Muscle of leg (tissue), 11 donors: ENCODE results near the gene NIPA2. TPM values are rescaled to one million over a fixed set of nuclear protein-coding genes. Genes with fewer than 3 reads are reported as not detected.

Experiments used
- DNase-seq: peaks from one replicate; pipeline ENCODE4 v3.0.0; 2013
- H3K27ac ChIP-seq: one replicate; pipeline ENCODE4 v1.5.1; 2013; ENCODE audit warnings: mild to moderate bottlenecking, low read length, control low read depth
- H3K27me3 ChIP-seq: one replicate; pipeline ENCODE4 v1.6.1; 2013; ENCODE audit warnings: low read length; ENCODE audit not compliant: control insufficient read depth, insufficient read depth
- H3K36me3 ChIP-seq: one replicate; pipeline ENCODE4 v1.6.1; 2013; ENCODE audit warnings: low read length; ENCODE audit not compliant: control insufficient read depth, insufficient read depth
- H3K4me1 ChIP-seq: one replicate; pipeline ENCODE4 v1.6.1; 2013; ENCODE audit warnings: low read length; ENCODE audit not compliant: control insufficient read depth, insufficient read depth
- H3K4me3 ChIP-seq: one replicate; pipeline ENCODE4 v1.5.1; 2013; ENCODE audit warnings: low read length, control low read depth
- H3K9me3 ChIP-seq: replicated peaks from 2 replicates; pipeline ENCODE4 v1.6.1; 2013; ENCODE audit warnings: low read depth, low read length; ENCODE audit not compliant: control insufficient read depth
- WGBS: methylation state at CpG from one replicate; pipeline ENCODE4 v1.1.5; 2013; ENCODE audit warnings: missing lambda C conversion rate; ENCODE audit not compliant: insufficient coverage; 5-methylcytosine and 5-hydroxymethylcytosine counted together
- polyA plus RNA-seq, 8 donors: library from polyadenylated mRNA; unstranded; fragments of 120-200 nt; gene quantifications; one replicate each; pipeline versions ENCODE4 v1.2.1 to v1.2.3, GENCODE V29; 2013; ENCODE audit warnings: inconsistent platforms in 1 of 8, low replicate concordance in 1 of 8; ENCODE audit not compliant: insufficient read length in 8 of 8, insufficient read depth in 1 of 8
- total RNA-seq: library from RNA; stranded (reverse); fragments of 120-200 nt; gene quantifications from one replicate; pipeline ENCODE4 v1.2.4, GENCODE V29; 2013

Gene NIPA2
- total and polyA plus RNA-seq, 9 donors: 37.7 to 46.8 (median 41.0) TPM

DNA sequence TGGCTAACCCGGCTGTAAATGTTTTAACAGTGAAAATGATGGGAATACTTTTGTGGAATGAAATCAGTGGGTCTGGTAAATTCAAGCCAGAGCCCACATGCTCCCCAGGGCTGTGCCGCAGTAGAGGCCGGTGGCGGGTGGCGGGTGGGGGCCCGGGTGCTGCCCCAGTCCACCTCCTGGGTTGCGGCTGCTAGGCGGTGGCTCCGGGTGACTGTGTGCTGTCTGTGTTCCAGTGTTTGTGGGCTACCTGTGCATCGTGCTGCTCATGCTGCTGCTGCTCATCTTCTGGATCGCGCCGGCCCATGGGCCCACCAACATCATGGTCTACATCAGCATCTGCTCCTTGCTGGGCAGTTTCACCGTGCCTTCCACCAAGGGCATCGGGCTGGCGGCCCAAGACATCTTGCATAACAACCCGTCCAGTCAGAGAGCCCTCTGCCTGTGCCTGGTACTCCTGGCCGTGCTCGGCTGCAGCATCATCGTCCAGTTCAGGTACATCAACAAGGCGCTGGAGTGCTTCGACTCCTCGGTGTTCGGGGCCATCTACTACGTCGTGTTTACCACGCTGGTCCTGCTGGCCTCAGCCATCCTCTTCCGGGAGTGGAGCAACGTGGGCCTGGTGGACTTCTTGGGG, 14.9 kb upstream of the NIPA2 start:
- no peak for DNase-seq
- no peak overlapping the region for H3K4me3 ChIP-seq
- H3K9me3 ChIP-seq: no peaks in the 10 kb centered on the region
- WGBS: 95% methylated on average over 26 of the region's 29 CpGs
- H3K36me3 ChIP-seq: peaks cover 28% of the 10 kb centered on the region
- H3K27ac ChIP-seq: no peak overlapping the region
- no peaks in the 10 kb centered on the region for H3K27me3 ChIP-seq
- H3K4me1 ChIP-seq: no peaks in the 10 kb centered on the region

DNA sequence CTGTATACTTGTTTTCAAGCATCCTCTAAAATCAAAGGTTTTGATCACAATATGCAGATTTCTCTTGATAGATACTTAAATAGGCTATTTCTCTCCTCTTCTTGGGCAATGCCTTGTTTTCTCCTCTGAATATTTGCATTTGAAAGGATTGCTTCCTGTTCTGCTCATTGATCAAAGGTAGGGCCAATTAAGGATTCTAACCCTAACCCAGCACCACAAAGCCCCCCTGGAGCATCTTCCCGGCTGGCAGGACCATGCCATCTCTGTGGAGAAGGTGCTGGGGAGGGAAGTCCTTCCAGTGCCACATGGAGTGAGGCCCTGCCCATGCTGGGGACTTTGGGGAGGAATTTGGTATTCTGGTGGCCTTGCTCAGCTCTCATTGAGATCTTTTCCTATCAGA, 11.3 kb upstream of the NIPA2 start:
- Histone ChIP-seq H3K27me3 (no peaks in the 10 kb centered on the region), H3K36me3 (peaks cover 11% of the 10 kb centered on the region)

DNA sequence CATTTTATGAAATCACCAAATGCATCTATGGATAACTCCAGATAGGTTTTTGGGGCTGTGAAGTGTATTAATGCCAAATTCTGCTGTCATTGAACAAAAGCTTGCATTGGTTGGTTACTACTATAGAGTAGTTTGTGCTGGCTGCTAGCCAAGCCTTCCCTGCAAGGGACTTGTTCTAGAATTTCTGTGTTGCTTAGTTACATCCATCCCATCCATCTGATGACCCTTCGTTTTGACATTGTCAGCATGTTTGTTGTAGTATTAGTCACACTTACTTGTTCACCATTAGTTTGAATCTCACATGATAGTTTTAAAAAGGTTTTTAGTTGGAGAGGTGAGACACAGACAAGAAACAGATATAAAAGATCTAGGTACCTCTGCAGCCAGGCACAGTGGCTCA, 7.0 kb upstream of the NIPA2 start:
- Histone ChIP-seq H3K4me3 (no peak overlapping the region), H3K27me3 (no peaks in the 10 kb centered on the region), H3K4me1 (no peaks in the 10 kb centered on the region), H3K9me3 (no peaks in the 10 kb centered on the region), H3K27ac (no peak overlapping the region), H3K36me3 (no peaks in the 10 kb centered on the region)
- WGBS: no CpG with 5 or more reads among the region's 1 CpG
- no peak for DNase-seq

More for the DNA sequence above, 11.3 kb upstream of the NIPA2 start:
- WGBS: no CpG with 5 or more reads among the region's 1 CpG
- no peak for DNase-seq
- Histone ChIP-seq H3K27ac (no peak overlapping the region), H3K4me1 (no peaks in the 10 kb centered on the region), H3K4me3 (no peak overlapping the region), H3K9me3 (no peaks in the 10 kb centered on the region)

DNA sequence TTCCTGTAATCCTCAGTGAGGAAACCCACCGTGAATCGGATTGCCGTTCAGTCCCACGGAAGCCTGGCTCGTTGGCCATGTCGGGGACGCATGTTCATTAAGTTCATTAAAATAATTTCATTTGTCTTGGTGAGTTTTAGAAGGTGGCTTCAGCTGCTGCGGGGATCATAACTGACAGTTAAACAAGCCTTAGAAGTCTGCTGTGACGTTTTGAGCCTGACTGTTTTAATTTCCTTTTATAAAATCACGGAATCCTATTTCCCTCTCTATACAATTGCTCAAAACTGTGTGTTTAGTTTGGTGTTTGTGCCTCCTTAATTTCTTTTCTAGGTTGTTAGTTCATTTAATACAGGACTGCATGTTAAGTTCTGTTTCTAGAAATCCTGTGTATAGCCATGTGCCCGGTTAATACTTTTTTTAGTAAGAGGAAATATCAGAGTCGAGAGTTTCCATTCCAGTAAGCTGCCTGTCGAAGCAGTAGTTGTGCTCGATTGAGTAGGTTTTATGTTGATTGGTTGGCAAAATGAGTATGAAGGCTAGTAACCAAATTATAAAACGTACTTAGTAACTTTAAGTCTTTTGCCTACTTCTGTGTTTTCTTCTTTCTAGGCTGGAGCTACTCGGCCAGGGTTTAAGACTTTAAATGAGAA, 705 bp downstream of the NIPA2 start:
- peak overlapping the region; percentile 97 for H3K27ac ChIP-seq
- H3K27me3 ChIP-seq: no peaks in the 10 kb centered on the region
- H3K4me1 ChIP-seq: peaks cover 9% of the 10 kb centered on the region
- peak overlapping the region; percentile 85 for H3K4me3 ChIP-seq
- peaks cover 2% of the 10 kb centered on the region for H3K36me3 ChIP-seq
- WGBS: 0% methylated on average over 7 of the region's 16 CpGs
- no peaks in the 10 kb centered on the region for H3K9me3 ChIP-seq
- DNase-seq: peak; percentile 69

DNA sequence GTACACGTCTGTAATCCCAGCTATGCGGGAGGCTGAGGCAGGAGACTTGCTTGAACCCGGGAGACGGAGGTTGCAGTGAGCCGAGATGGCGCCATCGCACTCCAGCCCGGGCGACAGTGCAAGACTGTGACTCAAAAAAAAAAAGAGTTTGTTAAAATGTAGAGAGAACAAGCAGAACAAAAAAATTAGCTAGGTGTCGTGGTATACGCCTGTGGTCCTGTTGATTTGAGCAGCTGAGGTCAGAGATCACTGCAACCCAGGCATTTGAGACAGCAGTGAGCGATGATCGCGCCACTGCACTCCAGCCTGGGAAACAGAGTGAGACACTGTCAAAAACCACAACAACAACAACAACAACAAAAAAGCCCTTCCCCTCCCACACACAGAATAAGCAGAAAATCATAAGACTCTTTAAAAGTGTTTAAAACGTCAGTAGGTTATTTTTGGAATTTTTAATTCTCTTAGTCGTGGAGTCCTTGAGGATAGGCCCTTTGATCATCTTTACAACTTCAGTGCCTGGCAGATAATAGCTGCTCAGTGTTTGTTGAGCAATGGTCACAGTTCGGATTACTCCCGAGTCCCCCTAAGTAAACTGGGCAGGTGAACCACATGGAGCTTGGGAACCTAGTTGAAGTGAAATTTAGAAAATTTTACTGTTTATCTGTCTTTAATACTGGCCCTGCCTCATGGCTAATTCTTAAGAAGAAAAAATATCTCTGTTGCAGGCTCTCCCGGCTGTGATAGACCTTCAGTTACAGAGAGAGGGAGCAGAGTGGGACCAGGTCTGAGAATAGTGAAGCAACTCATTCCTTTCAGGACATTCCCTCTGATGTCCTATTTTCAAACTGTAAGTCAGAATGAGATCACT, 6.2 kb downstream of the NIPA2 start:
- Histone ChIP-seq H3K4me3 (no peak overlapping the region), H3K27ac (no peak overlapping the region), H3K27me3 (no peaks in the 10 kb centered on the region), H3K36me3 (peaks cover 31% of the 10 kb centered on the region), H3K4me1 (peaks cover 8% of the 10 kb centered on the region), H3K9me3 (no peaks in the 10 kb centered on the region)
- WGBS: 80% methylated on average over 10 of the region's 19 CpGs
- no peak for DNase-seq

DNA sequence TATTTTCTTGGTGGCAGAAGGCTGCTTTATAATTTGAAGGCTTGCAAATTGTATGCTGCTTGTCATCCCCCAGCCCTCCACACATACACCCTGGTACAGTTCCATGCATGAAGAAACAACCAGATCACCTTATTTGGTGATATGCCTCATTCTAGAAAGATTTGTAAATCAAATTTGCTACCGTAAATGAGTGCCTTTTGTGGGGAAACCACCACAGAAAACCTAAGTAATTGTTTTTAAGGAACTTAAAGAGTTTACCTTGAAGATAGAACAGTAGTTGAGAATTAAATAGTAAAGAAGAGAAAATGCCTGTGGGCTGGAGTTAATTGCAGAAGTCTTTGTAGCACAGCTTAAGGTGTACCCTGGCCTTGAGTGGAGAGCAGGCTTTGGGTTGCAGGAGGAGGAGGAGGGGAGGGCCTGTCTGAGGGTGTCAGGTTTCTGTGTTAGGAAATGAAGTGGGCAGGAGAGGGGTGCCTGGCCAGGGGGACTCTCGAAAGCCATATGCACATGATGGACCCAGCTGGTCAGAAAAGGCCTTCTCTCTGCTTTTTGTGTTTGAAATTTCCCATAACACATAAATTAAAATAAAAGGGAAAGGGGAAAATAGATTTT, 6.9 kb downstream of the NIPA2 start:
- H3K27me3 ChIP-seq: no peaks in the 10 kb centered on the region
- DNase-seq: no peak
- H3K4me1 ChIP-seq: peaks cover 4% of the 10 kb centered on the region
- no peak overlapping the region for H3K4me3 ChIP-seq
- no peak overlapping the region for H3K27ac ChIP-seq
- WGBS: no CpG with 5 or more reads among the region's 2 CpGs
- no peaks in the 10 kb centered on the region for H3K9me3 ChIP-seq
- peaks cover 36% of the 10 kb centered on the region for H3K36me3 ChIP-seq

DNA sequence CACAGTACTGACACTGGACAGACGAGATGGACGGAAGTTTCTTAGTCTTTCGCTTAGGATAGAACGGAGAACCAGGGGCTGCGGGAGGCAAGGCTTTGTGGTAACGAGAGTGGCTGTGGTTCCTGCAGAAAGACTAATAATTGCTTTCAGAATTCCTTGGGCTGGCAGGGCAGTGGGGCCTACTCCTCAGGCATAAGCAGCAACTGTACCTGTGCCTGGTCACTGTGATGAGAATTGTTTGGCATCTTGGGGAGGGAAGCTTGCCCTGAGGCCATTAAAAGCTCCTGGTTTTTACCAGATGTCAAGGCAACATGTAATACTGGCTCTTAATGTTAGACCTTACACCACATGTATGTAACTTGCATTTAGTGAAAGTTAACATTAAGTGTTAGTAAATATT, 7.6 kb downstream of the NIPA2 start:
- H3K9me3 ChIP-seq: no peaks in the 10 kb centered on the region
- H3K4me3 ChIP-seq: no peak overlapping the region
- no peaks in the 10 kb centered on the region for H3K27me3 ChIP-seq
- no peak for DNase-seq
- H3K36me3 ChIP-seq: peaks cover 42% of the 10 kb centered on the region
- H3K4me1 ChIP-seq: peaks cover 3% of the 10 kb centered on the region
- no peak overlapping the region for H3K27ac ChIP-seq
- WGBS: 75% methylated on average over 6 of the region's 6 CpGs

DNA sequence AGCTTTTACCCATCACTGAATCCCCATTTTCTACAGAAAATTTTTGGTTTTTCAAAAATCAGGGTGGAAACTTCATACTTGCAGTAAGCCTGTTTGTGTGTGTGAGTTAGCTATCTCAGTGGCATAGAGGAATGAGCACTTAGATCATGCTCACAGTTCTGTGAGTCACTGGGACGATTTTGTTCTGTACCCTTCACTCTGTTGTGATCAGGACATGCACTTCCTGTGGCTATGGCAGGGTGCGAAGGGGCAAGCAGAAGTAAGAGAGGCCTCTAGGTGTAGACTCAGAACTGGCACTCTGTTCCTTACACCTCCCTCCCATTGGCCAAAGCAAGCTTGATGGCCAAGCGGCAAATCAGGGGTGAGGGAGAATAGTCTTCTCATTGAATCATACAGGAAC, 11.6 kb downstream of the NIPA2 start:
- H3K27me3 ChIP-seq: no peaks in the 10 kb centered on the region
- peaks cover 52% of the 10 kb centered on the region for H3K36me3 ChIP-seq
- 60% methylated on average over 1 of the region's 3 CpGs for whole genome bisulfite sequencing
- DNase-seq: no peak
- no peaks in the 10 kb centered on the region for H3K9me3 ChIP-seq
- H3K4me1 ChIP-seq: peaks cover 3% of the 10 kb centered on the region
- no peak overlapping the region for H3K27ac ChIP-seq
- H3K4me3 ChIP-seq: no peak overlapping the region

DNA sequence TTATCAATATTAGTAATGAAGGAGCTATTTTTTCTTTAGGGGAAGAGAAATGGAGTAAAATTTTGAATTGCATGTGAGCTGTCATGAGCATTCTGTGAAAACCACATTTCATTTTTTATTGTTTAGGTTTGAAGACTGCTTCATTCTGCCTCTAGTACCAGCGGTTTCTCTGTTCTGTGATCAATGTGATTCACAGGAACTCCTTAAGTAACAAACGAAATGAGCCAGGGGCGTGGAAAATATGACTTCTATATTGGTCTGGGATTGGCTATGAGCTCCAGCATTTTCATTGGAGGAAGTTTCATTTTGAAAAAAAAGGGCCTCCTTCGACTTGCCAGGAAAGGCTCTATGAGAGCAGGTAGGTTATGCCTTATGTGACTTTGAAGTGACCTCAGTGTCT, 13.0 kb downstream of the NIPA2 start:
- Histone ChIP-seq H3K4me1 (no peaks in the 10 kb centered on the region), H3K36me3 (peaks cover 51% of the 10 kb centered on the region), H3K9me3 (no peaks in the 10 kb centered on the region), H3K27ac (no peak overlapping the region), H3K4me3 (no peak overlapping the region), H3K27me3 (no peaks in the 10 kb centered on the region)
- no peak for DNase-seq
- 82% methylated on average over 3 of the region's 4 CpGs for WGBS

DNA sequence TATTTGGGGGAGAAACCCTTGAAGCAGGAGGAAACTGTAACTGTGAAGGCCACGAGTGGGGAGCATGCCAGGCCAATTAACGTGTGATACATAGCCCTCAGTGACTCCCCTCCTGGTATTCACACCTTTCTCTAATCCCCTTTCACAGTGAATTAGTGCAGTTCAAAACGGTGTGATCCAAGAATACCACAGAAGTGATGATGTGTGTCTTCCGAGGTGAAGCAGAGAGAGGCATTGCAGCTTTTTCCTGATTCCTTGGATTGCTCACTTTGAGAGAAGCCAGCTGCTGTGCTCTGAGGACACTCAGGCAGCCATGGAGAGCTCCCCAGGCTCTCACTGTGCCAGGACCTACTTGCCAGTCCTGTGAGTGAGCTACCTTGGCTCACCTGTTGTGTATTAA, 17.3 kb downstream of the NIPA2 start:
- H3K36me3 ChIP-seq: peaks cover 38% of the 10 kb centered on the region
- DNase-seq: no peak
- no peak overlapping the region for H3K27ac ChIP-seq
- H3K27me3 ChIP-seq: no peaks in the 10 kb centered on the region
- WGBS: 50% methylated on average over 1 of the region's 4 CpGs
- no peak overlapping the region for H3K4me3 ChIP-seq
- no peaks in the 10 kb centered on the region for H3K4me1 ChIP-seq
- no peaks in the 10 kb centered on the region for H3K9me3 ChIP-seq
